Measurements from ENCODE around the gene MYO18B.

The MYO18B gene

GRCh38 chr22:25748704-25749103, 6.7 kb downstream of the MYO18B start:
- no peak overlapping the region for H3K4me3 ChIP-seq (ENCODE audit: low read depth, low read length)
- TF ChIP-seq, protein P1, sequence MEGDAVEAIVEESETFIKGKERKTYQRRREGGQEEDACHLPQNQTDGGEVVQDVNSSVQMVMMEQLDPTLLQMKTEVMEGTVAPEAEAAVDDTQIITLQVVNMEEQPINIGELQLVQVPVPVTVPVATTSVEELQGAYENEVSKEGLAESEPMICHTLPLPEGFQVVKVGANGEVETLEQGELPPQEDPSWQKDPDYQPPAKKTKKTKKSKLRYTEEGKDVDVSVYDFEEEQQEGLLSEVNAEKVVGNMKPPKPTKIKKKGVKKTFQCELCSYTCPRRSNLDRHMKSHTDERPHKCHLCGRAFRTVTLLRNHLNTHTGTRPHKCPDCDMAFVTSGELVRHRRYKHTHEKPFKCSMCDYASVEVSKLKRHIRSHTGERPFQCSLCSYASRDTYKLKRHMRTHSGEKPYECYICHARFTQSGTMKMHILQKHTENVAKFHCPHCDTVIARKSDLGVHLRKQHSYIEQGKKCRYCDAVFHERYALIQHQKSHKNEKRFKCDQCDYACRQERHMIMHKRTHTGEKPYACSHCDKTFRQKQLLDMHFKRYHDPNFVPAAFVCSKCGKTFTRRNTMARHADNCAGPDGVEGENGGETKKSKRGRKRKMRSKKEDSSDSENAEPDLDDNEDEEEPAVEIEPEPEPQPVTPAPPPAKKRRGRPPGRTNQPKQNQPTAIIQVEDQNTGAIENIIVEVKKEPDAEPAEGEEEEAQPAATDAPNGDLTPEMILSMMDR (IDR thresholded peaks at IDR 0.05; ENCODE audit: low read depth, low read length) = no peak
- TF ChIP-seq, protein P2, sequence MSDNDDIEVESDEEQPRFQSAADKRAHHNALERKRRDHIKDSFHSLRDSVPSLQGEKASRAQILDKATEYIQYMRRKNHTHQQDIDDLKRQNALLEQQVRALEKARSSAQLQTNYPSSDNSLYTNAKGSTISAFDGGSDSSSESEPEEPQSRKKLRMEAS (IDR thresholded peaks at IDR 0.05; ENCODE audit: low read depth, low read length) = no peak
- no peak for DNase-seq (ENCODE audit: low read depth)

DNA sequence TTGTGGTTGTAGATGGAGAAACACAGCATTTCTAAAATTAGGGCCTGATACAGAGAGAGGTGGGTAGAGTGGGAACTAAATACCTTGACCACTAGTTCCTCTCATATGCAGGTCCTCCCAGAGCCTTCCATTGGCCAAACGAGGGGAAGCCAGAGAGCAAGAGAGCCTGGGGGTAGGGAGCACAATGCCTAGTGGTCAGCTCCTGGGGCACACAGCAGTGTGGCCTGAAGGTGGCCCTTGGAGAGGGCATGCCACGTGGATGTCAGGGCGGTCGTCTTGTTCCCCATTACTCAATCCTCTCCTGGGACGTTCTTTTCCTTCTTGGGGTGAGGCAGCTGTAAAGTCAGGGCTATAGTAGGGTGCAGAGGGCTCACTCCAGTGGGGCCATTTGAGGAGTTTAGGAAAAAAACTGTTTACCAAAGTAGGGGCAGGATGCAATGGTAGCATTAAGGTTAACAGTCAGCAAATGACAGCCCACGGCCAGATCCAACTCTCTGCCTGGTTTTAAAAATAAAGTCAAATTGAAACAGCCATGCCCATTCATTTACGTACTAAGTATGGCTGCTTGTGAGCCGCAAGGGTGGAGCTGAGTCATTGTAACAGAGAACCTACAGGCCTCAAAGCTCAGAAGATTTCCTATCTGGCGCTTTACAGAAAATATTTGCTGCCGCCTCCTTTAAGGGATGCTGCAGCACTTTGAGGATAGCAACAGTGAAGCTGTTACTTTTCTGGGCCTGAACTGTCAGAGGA, 7.6 kb downstream of the MYO18B start:
- no peak for DNase-seq (ENCODE audit: low read depth)
- no peak overlapping the region for H3K4me3 ChIP-seq (ENCODE audit: low read depth, low read length)
- TF ChIP-seq POLR2A (IDR thresholded peaks at IDR 0.05; ENCODE audit: extremely low read depth, insufficient read length) = no peak
- TF ChIP-seq MYC (IDR thresholded peaks at IDR 0.05; ENCODE audit: low read depth, low read length) = no peak

GRCh38 chr22:25750569-25751173, 8.7 kb downstream of the MYO18B start:
- no peak for DNase-seq (ENCODE audit: low read depth)
- H3K4me3 ChIP-seq (ENCODE audit: low read depth, low read length) = no peak overlapping the region
- TF ChIP-seq MYC (IDR thresholded peaks at IDR 0.05; ENCODE audit: low read depth, low read length) (no peak), POLR2A (IDR thresholded peaks at IDR 0.05; ENCODE audit: extremely low read depth, insufficient read length) (no peak)
- TF ChIP-seq, protein P2 (IDR thresholded peaks at IDR 0.05; ENCODE audit: low read depth, low read length) = no peak
- TF ChIP-seq, protein P1 (IDR thresholded peaks at IDR 0.05; ENCODE audit: low read depth, low read length) = no peak

- no peak overlapping the region for H3K4me3 ChIP-seq (ENCODE audit: low read depth, low read length)
- no peak for DNase-seq (ENCODE audit: low read depth)
- TF ChIP-seq, protein P2 (IDR thresholded peaks at IDR 0.05; ENCODE audit: low read depth, low read length) = no peak
- TF ChIP-seq, protein P1 (IDR thresholded peaks at IDR 0.05; ENCODE audit: low read depth, low read length) = no peak
- TF ChIP-seq MYC (IDR thresholded peaks at IDR 0.05; ENCODE audit: low read depth, low read length) (no peak), POLR2A (IDR thresholded peaks at IDR 0.05; ENCODE audit: extremely low read depth, insufficient read length) (no peak)
Observed at GRCh38 chr22:25751174-25751581, 9.2 kb downstream of the MYO18B start.

- no peak for TF ChIP-seq POLR2A (IDR thresholded peaks at IDR 0.05; ENCODE audit: extremely low read depth, insufficient read length)
- TF ChIP-seq, protein P1 (IDR thresholded peaks at IDR 0.05; ENCODE audit: low read depth, low read length) = no peak
- TF ChIP-seq, protein P2 (IDR thresholded peaks at IDR 0.05; ENCODE audit: low read depth, low read length) = no peak
- no peak for TF ChIP-seq MYC (IDR thresholded peaks at IDR 0.05; ENCODE audit: low read depth, low read length)
- H3K4me3 ChIP-seq (ENCODE audit: low read depth, low read length) = no peak overlapping the region
- DNase-seq (ENCODE audit: low read depth) = no peak
Observed at GRCh38 chr22:25752615-25753214, 10.7 kb downstream of the MYO18B start.

DNA sequence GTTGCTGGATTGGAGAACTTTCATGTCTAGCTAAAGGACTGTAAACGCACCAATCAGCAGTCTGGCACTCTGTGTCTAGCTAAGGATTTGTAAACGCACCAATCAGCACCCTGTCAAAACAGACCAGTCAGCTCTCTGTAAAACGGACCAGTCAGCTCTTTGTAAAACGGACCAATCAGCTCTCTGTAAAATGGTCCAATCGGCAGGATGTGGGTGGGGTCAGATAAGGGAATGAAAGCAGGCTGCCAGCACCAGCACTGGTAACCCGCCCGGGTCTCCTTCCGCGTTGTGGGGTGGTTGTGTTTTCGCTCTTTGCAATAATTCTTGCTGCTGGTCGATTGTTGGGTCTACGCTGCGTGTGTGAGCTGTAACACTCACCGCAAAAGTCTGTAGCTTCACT, 11.3 kb downstream of the MYO18B start:
- TF ChIP-seq POLR2A (IDR thresholded peaks at IDR 0.05; ENCODE audit: extremely low read depth, insufficient read length) (no peak), MYC (IDR thresholded peaks at IDR 0.05; ENCODE audit: low read depth, low read length) (no peak)
- TF ChIP-seq, protein P1 (IDR thresholded peaks at IDR 0.05; ENCODE audit: low read depth, low read length) = no peak
- TF ChIP-seq, protein P2 (IDR thresholded peaks at IDR 0.05; ENCODE audit: low read depth, low read length) = no peak
- DNase-seq (ENCODE audit: low read depth) = no peak
- H3K4me3 ChIP-seq (ENCODE audit: low read depth, low read length) = no peak overlapping the region

Measured in NB4 (cell line).